ENCODE results near the gene ATG101. TPM values are rescaled to one million over a fixed set of nuclear protein-coding genes. Genes with fewer than 3 reads are reported as not detected.

Gene ATG101
- total RNA-seq, 1 experiment from 2014 or later, result 66.9 TPM

GRCh38 chr12:52063082-52063924 is 6.5 kb upstream of the ATG101 start:
- H3K4me3 Mint-ChIP-seq (ENCODE audit: unreplicated experiment), result no peak overlapping the region
- H3K27me3 Mint-ChIP-seq (ENCODE audit: insufficient read depth, unreplicated experiment), result peaks cover 20% of the 10 kb centered on the region
- H3K27ac Mint-ChIP-seq (ENCODE audit: low read depth, unreplicated experiment), result no peak overlapping the region
- H3K36me3 Mint-ChIP-seq (ENCODE audit: insufficient read depth, unreplicated experiment), result no peaks in the 10 kb centered on the region
- no peak for DNase-seq (ENCODE audit: unreplicated experiment)
- intact Hi-C loops (cut with micrococcal nuclease), result no loop called here
- TF ChIP-seq CTCF (IDR thresholded peaks at IDR 0.05; ENCODE audit: unreplicated experiment), result no peak
- no peaks in the 10 kb centered on the region for H3K4me1 Mint-ChIP-seq (ENCODE audit: insufficient read depth, unreplicated experiment)
- H3K9me3 Mint-ChIP-seq (ENCODE audit: unreplicated experiment), result no peaks in the 10 kb centered on the region
- CTCF ChIA-PET, result interaction anchor here (1.2 to 32.1 kb wide), 2 partner anchors 38 to 71 kb away, joined by 5 to 560 read pairs; no protein-coding TSS in a partner anchor
- no TSS peak for BruUV-seq (replicated peaks)
- POLR2A ChIA-PET, result no interaction called here

GRCh38 chr12:52063981-52064649 is 5.7 kb upstream of the ATG101 start:
- no peak for TF ChIP-seq CTCF (IDR thresholded peaks at IDR 0.05; ENCODE audit: unreplicated experiment)
- H3K36me3 Mint-ChIP-seq (ENCODE audit: insufficient read depth, unreplicated experiment), result no peaks in the 10 kb centered on the region
- no peaks in the 10 kb centered on the region for H3K9me3 Mint-ChIP-seq (ENCODE audit: unreplicated experiment)
- H3K27me3 Mint-ChIP-seq (ENCODE audit: insufficient read depth, unreplicated experiment), result peaks cover 20% of the 10 kb centered on the region
- POLR2A ChIA-PET, result no interaction called here
- CTCF ChIA-PET, result interaction anchor here (0.6 to 32.1 kb wide), 5 partner anchors 10 to 189 kb away, joined by 3 to 560 read pairs (median 4); no protein-coding TSS in a partner anchor
- intact Hi-C loops (cut with micrococcal nuclease), result no loop called here
- H3K4me3 Mint-ChIP-seq (ENCODE audit: unreplicated experiment), result no peak overlapping the region
- no peaks in the 10 kb centered on the region for H3K4me1 Mint-ChIP-seq (ENCODE audit: insufficient read depth, unreplicated experiment)
- peak; percentile 33 for DNase-seq (ENCODE audit: unreplicated experiment)
- BruUV-seq (replicated peaks), result no TSS peak
- H3K27ac Mint-ChIP-seq (ENCODE audit: low read depth, unreplicated experiment), result no peak overlapping the region

- intact Hi-C loops (cut with micrococcal nuclease), result no loop called here
- Mint-ChIP-seq H3K27me3 (ENCODE audit: insufficient read depth, unreplicated experiment) (peaks cover 20% of the 10 kb centered on the region), H3K27ac (ENCODE audit: low read depth, unreplicated experiment) (no peak overlapping the region), H3K4me1 (ENCODE audit: insufficient read depth, unreplicated experiment) (peaks cover 13% of the 10 kb centered on the region), H3K4me3 (ENCODE audit: unreplicated experiment) (no peak overlapping the region), H3K36me3 (ENCODE audit: insufficient read depth, unreplicated experiment) (peaks cover 8% of the 10 kb centered on the region), H3K9me3 (ENCODE audit: unreplicated experiment) (no peaks in the 10 kb centered on the region)
- CTCF ChIA-PET, result interaction anchor here (0.6 to 32.1 kb wide), 3 partner anchors 10 to 212 kb away, joined by 5 to 560 read pairs (median 5); no protein-coding TSS in a partner anchor
- DNase-seq (ENCODE audit: unreplicated experiment), result no peak
- TF ChIP-seq CTCF (IDR thresholded peaks at IDR 0.05; ENCODE audit: unreplicated experiment), result no peak
- BruUV-seq (replicated peaks), result no TSS peak
- POLR2A ChIA-PET, result interaction anchor here (0.7 to 7.4 kb wide), 2 partner anchors 12 to 15 kb away, joined by 3 to 49 read pairs; partner anchors contain the start of gene NR4A1
These were observed 3.3 kb upstream of the ATG101 start for GRCh38 chr12:52066346-52067080.

GRCh38 chr12:52067081-52067374 is 2.8 kb upstream of the ATG101 start:
- peaks cover 18% of the 10 kb centered on the region for H3K4me1 Mint-ChIP-seq (ENCODE audit: insufficient read depth, unreplicated experiment)
- DNase-seq (ENCODE audit: unreplicated experiment), result no peak
- H3K9me3 Mint-ChIP-seq (ENCODE audit: unreplicated experiment), result no peaks in the 10 kb centered on the region
- TF ChIP-seq CTCF (IDR thresholded peaks at IDR 0.05; ENCODE audit: unreplicated experiment), result no peak
- H3K27ac Mint-ChIP-seq (ENCODE audit: low read depth, unreplicated experiment), result no peak overlapping the region
- H3K36me3 Mint-ChIP-seq (ENCODE audit: insufficient read depth, unreplicated experiment), result peaks cover 8% of the 10 kb centered on the region
- no TSS peak for BruUV-seq (replicated peaks)
- intact Hi-C loops (cut with micrococcal nuclease), result no loop called here
- H3K4me3 Mint-ChIP-seq (ENCODE audit: unreplicated experiment), result no peak overlapping the region
- ChIA-PET CTCF (interaction anchor here (0.6 to 32.1 kb wide), 4 partner anchors 10 to 1029 kb away, joined by 3 to 560 read pairs (median 5); no protein-coding TSS in a partner anchor), POLR2A (interaction anchor here (7.4 kb wide), 1 partner anchor 15 kb away, joined by 49 read pairs; the partner anchor contains the start of gene NR4A1)
- peaks cover 20% of the 10 kb centered on the region for H3K27me3 Mint-ChIP-seq (ENCODE audit: insufficient read depth, unreplicated experiment)
